Thoracic aorta (tissue), 2 donors: ENCODE results near the gene KRT76. TPM values are rescaled to one million over a fixed set of nuclear protein-coding genes. Genes with fewer than 3 reads are reported as not detected.

Experiments used
- ATAC-seq: fragments of 150-250 bp; one replicate; pipeline ENCODE4 v1.8.0; 2017; ENCODE audit warnings: low read depth; ENCODE audit not compliant: insufficient number of reproducible peaks, low FRiP score
- DNase-seq: peaks from one replicate; pipeline ENCODE4 v3.0.0-alpha.2; 2020; ENCODE audit warnings: low spot score
- H3K27ac ChIP-seq, 2 donors: fragments of 200-600 bp; sonication (generic); 1 replicate in 1 of 2; 2 replicates in 1 of 2; pipeline ENCODE4 v1.5.1; 2016; ENCODE audit warnings: mild to moderate bottlenecking in 2 of 2, moderate library complexity in 2 of 2
- H3K27me3 ChIP-seq: fragments of 200-600 bp; sonication (generic); replicated peaks from 2 replicates; pipeline ENCODE4 v1.6.0; 2016; ENCODE audit warnings: mild to moderate bottlenecking; ENCODE audit not compliant: insufficient read depth
- H3K36me3 ChIP-seq: fragments of 200-600 bp; sonication (generic); one replicate; pipeline ENCODE4 v1.5.1; 2016
- H3K4me1 ChIP-seq, 2 donors: fragments of 200-600 bp; sonication (generic); 1 replicate in 1 of 2; 2 replicates in 1 of 2; pipeline versions ENCODE4 v1.5.1 to v1.6.0; 2016; ENCODE audit warnings: low read depth in 2 of 2, mild to moderate bottlenecking in 1 of 2; ENCODE audit not compliant: control insufficient read depth in 1 of 2
- H3K4me3 ChIP-seq: fragments of 200-600 bp; sonication (generic); 2 replicates; pipeline ENCODE4 v1.5.1; 2016; ENCODE audit warnings: mild to moderate bottlenecking
- H3K9me3 ChIP-seq: fragments of 200-600 bp; sonication (generic); 2 replicates; pipeline ENCODE4 v1.5.1; 2016
- CTCF ChIP-seq: fragments of 200-600 bp; sonication (generic); IDR thresholded peaks from one replicate; pipeline ENCODE4 v1.5.1; 2019; ENCODE audit warnings: antibody characterized with exemption
- total RNA-seq, 2 donors: library from RNA; depleted of rRNA; stranded (reverse); fragments of >200 nt; gene quantifications; one replicate each; pipeline versions ENCODE4 v1.1.0 to v1.2.3, GENCODE V29; 2016

The KRT76 gene
- not detected for total RNA-seq

GRCh38 chr12:52776913-52777395 lies at the start of gene KRT76:
Gene KRT76 (minus strand): TSS chr12:52777345. CDS start chr12:52777291, 54 bp downstream.
- no peak for DNase-seq
- no peak within 1 kb of the TSS for H3K4me3 ChIP-seq
- no peak for TF ChIP-seq CTCF
- H3K4me1 ChIP-seq = no peaks in the 10 kb centered on the region
- H3K9me3 ChIP-seq = no peaks in the 10 kb centered on the region
- H3K27me3 ChIP-seq = no peaks in the 10 kb centered on the region
- H3K36me3 ChIP-seq = no peaks in the 10 kb centered on the region
- ATAC-seq = no peak
- no peak within 1 kb of the TSS for H3K27ac ChIP-seq

- H3K27ac ChIP-seq = no peak overlapping the region
- no peaks in the 10 kb centered on the region for H3K27me3 ChIP-seq
- peaks cover 3 to 4% of the 10 kb centered on the region in 2 donors for H3K4me1 ChIP-seq
- DNase-seq (no peak), ATAC-seq (no peak)
- no peak overlapping the region for H3K4me3 ChIP-seq
- H3K36me3 ChIP-seq = no peaks in the 10 kb centered on the region
- TF ChIP-seq CTCF = no peak
- no peaks in the 10 kb centered on the region for H3K9me3 ChIP-seq
Measured at GRCh38 chr12:52825961-52826360, 48.8 kb upstream of the KRT76 start.

- no peak for TF ChIP-seq CTCF
Measured at GRCh38 chr12:52824741-52825410, 47.7 kb upstream of the KRT76 start.

GRCh38 chr12:52823761-52824450 lies 46.8 kb upstream of the KRT76 start:
- H3K36me3 ChIP-seq = no peaks in the 10 kb centered on the region
- peaks cover 3 to 4% of the 10 kb centered on the region in 2 donors for H3K4me1 ChIP-seq
- no peak for ATAC-seq
- H3K4me3 ChIP-seq = no peak overlapping the region
- no peaks in the 10 kb centered on the region for H3K27me3 ChIP-seq
- TF ChIP-seq CTCF = no peak
- no peak overlapping the region for H3K27ac ChIP-seq
- H3K9me3 ChIP-seq = no peaks in the 10 kb centered on the region
- no peak for DNase-seq

More at GRCh38 chr12:52824741-52825410, 47.7 kb upstream of the KRT76 start:
- no peaks in the 10 kb centered on the region for H3K27me3 ChIP-seq
- H3K27ac ChIP-seq = no peak overlapping the region
- H3K4me1 ChIP-seq = peaks cover 3 to 4% of the 10 kb centered on the region in 2 donors
- DNase-seq (no peak), ATAC-seq (no peak)
- no peaks in the 10 kb centered on the region for H3K9me3 ChIP-seq
- no peak overlapping the region for H3K4me3 ChIP-seq
- no peaks in the 10 kb centered on the region for H3K36me3 ChIP-seq

- Histone ChIP-seq H3K27ac (no peak overlapping the region), H3K27me3 (no peaks in the 10 kb centered on the region), H3K4me3 (no peak overlapping the region), H3K36me3 (no peaks in the 10 kb centered on the region), H3K9me3 (no peaks in the 10 kb centered on the region), H3K4me1 (peaks cover 3 to 4% of the 10 kb centered on the region in 2 donors)
- no peak for ATAC-seq
- no peak for TF ChIP-seq CTCF
- no peak for DNase-seq
Measured at GRCh38 chr12:52822771-52823510, 45.8 kb upstream of the KRT76 start.
